RWPE2 (cell line): ENCODE data around the gene ZC2HC1C.
A peak's percentile ranks its signal among the peaks of the same experiment; 100 is the strongest.

Experiments
- ATAC-seq: fragments of 200-7000 bp; cut with Tn5 transposase; 3 replicates; pipeline ENCODE4 v1.9.1; 2021; ENCODE audit warnings: low read depth
- DNase-seq: peaks from one replicate; pipeline ENCODE4 v3.0.0-alpha.2; 2020; ENCODE audit warnings: low spot score
- H3K27ac ChIP-seq: fragments of 450-650 bp; 2 replicates; pipeline ENCODE4 v1.5.1; 2017; ENCODE audit warnings: mild to moderate bottlenecking; ENCODE audit not compliant: poor library complexity, severe bottlenecking
- H3K27me3 ChIP-seq: fragments of 250-450 bp; sonication (Bioruptor Pico); 2 replicates; pipeline ENCODE4 v1.5.1; 2021; ENCODE audit warnings: mild to moderate bottlenecking, moderate library complexity; ENCODE audit not compliant: insufficient read depth, poor library complexity, severe bottlenecking
- H3K36me3 ChIP-seq: fragments of 250-450 bp; sonication (Bioruptor Pico); 2 replicates; pipeline ENCODE4 v1.5.1; 2020; ENCODE audit warnings: low read depth, mild to moderate bottlenecking, moderate library complexity
- H3K4me1 ChIP-seq: fragments of 250-450 bp; sonication (Bioruptor Pico); 2 replicates; pipeline ENCODE4 v1.5.1; 2021; ENCODE audit warnings: mild to moderate bottlenecking, moderate library complexity; ENCODE audit not compliant: insufficient read depth, poor library complexity, severe bottlenecking
- H3K4me3 ChIP-seq: fragments of 250-450 bp; sonication (Bioruptor Pico); 2 replicates; pipeline ENCODE4 v1.5.1; 2021; ENCODE audit warnings: mild to moderate bottlenecking, moderate library complexity; ENCODE audit not compliant: severe bottlenecking
- H3K9me3 ChIP-seq: fragments of 250-450 bp; sonication (Bioruptor Pico); 2 replicates; pipeline ENCODE4 v1.5.1; 2021; ENCODE audit warnings: mild to moderate bottlenecking, moderate library complexity; ENCODE audit not compliant: severe bottlenecking
- TF ChIP-seq, protein P1 (sequence below): fragments of 450-650 bp; IDR thresholded peaks from one replicate; pipeline ENCODE4 v1.5.1; 2017; ENCODE audit warnings: mild to moderate bottlenecking, moderate library complexity; ENCODE audit not compliant: poor library complexity, severe bottlenecking

The ZC2HC1C gene, protein sequence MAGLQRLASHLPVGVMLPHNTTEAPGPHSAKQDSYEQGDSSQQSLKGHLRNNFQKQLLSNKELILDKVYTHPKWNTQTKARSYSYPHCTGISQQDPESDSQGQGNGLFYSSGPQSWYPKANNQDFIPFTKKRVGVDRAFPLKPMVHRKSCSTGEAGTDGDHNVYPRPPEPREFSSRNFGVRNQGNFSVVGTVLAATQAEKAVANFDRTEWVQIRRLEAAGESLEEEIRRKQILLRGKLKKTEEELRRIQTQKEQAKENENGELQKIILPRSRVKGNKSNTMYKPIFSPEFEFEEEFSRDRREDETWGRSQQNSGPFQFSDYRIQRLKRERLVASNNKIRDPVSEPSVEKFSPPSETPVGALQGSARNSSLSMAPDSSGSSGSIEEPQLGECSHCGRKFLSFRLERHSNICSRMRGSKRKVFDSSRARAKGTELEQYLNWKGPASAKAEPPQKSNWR

DNA sequence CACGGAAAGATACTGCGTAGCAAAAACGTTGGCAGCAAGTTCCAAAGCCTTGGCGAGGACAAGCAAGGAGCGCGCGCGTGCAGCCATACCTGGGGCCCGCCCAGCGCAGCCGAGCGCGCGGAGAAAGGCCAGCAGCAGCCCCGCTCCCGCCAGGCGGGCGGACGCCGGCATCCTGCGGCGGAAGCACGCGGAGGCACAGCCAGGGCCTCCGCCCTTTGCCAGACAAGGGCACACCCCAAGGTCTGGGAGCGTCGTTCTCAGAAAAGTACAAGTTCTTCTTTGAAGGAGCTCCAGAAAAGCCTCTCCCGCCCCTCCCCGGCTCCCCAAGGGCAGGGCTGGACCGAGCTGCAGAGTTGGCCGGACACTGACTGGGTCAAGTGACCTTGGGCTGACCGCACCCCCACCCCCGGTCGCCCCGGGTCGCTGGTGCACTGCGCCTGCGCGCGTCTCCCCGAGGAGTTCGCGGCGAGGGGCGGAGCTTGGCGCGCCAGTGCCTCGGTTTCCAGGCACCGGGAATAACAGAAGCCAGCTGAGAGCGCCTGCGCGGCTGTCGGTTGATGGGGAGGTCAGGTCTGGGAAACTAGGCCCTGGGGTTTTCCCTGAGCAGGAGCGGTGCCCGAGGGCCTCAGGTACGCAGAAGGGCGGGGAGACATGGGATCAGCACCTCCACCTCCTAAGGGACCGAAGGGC is at the start of gene ZC2HC1C:
Gene ZC2HC1C, plus strand, starts transcription at position 521 of the 690 bp plus-strand sequence. CDS start 933 bp downstream, outside the sequence.
- no peaks in the 10 kb centered on the region for H3K4me1 ChIP-seq
- no peaks in the 10 kb centered on the region for H3K36me3 ChIP-seq
- TF ChIP-seq, protein P1, sequence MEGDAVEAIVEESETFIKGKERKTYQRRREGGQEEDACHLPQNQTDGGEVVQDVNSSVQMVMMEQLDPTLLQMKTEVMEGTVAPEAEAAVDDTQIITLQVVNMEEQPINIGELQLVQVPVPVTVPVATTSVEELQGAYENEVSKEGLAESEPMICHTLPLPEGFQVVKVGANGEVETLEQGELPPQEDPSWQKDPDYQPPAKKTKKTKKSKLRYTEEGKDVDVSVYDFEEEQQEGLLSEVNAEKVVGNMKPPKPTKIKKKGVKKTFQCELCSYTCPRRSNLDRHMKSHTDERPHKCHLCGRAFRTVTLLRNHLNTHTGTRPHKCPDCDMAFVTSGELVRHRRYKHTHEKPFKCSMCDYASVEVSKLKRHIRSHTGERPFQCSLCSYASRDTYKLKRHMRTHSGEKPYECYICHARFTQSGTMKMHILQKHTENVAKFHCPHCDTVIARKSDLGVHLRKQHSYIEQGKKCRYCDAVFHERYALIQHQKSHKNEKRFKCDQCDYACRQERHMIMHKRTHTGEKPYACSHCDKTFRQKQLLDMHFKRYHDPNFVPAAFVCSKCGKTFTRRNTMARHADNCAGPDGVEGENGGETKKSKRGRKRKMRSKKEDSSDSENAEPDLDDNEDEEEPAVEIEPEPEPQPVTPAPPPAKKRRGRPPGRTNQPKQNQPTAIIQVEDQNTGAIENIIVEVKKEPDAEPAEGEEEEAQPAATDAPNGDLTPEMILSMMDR, result no peak
- H3K27me3 ChIP-seq, result no peaks in the 10 kb centered on the region
- ATAC-seq (peak; percentile 93), DNase-seq (peak; percentile 88)
- H3K4me3 ChIP-seq, result peak within 1 kb of the TSS; percentile 36
- no peaks in the 10 kb centered on the region for H3K9me3 ChIP-seq
- peak within 1 kb of the TSS; percentile 57 for H3K27ac ChIP-seq

DNA sequence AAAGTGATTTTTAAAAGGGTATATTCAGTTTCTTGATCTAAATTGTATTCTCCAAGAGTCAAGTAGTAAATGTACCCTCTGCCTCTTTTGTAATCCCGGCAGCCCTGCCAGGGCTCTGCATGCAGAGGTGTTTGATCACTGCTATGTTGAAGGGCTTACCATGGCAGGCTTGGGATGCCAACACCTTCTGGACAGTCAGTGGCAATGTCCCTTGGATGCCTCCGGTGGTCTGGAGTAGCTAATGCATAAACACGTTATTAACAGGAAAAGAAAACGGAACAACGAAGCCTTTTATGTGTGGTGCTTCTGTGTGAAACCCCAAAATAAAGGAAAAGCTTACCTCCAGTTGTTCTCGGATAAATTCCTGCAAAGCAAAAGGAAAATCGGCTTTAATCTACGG is 46.8 kb upstream of the ZC2HC1C start:
- no peaks in the 10 kb centered on the region for H3K9me3 ChIP-seq
- H3K4me1 ChIP-seq, result no peaks in the 10 kb centered on the region
- ATAC-seq (peak; percentile 85), DNase-seq (no peak)
- H3K4me3 ChIP-seq, result no peak overlapping the region
- peaks cover 81% of the 10 kb centered on the region for H3K36me3 ChIP-seq
- TF ChIP-seq, protein P1, result peak; percentile 73
- no peaks in the 10 kb centered on the region for H3K27me3 ChIP-seq
- H3K27ac ChIP-seq, result no peak overlapping the region

DNA sequence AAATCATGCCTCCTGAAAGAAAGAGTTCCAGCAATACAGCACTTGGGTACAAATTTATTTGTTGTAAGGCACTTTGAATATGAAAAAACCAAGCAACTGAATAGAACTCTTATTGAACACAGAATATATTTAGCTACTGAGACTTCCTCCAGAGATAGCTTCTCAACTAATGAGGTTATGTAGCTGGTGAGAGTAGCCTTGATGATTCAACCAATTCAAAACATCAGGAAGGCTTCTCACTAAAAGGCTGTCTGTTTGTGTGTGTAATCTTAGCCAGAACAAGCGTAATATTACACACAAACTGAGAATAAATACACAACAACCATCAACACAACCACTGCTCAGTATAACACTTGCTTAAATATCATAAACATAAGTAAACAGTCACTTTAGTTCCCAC is 46.3 kb upstream of the ZC2HC1C start:
- ATAC-seq (no peak), DNase-seq (no peak)
- TF ChIP-seq, protein P1, result no peak
- no peak overlapping the region for H3K4me3 ChIP-seq
- H3K27ac ChIP-seq, result no peak overlapping the region
- no peaks in the 10 kb centered on the region for H3K27me3 ChIP-seq
- H3K4me1 ChIP-seq, result no peaks in the 10 kb centered on the region
- no peaks in the 10 kb centered on the region for H3K9me3 ChIP-seq
- peaks cover 77% of the 10 kb centered on the region for H3K36me3 ChIP-seq

DNA sequence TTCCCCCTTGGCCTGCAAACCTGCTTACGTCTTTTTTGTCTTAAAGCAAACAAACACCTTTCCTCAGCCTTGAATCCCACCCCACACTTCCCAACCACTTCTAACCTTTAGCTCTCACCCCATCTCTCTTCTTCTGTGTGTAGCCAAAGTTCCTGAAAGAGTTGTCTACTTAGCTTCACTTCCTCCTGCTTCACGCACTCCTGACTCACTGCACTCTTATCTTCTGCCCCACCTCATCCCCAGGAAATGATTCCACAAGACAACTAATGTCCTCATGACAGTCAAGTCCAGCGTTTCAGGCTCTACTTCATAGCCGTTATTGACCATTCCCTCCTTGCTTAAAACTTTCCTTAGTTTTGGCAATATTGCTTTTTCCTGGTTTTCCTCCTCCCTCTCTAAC is 44.4 kb upstream of the ZC2HC1C start:
- Histone ChIP-seq H3K9me3 (no peaks in the 10 kb centered on the region), H3K36me3 (peaks cover 60% of the 10 kb centered on the region), H3K4me1 (no peaks in the 10 kb centered on the region), H3K27me3 (no peaks in the 10 kb centered on the region), H3K4me3 (no peak overlapping the region), H3K27ac (no peak overlapping the region)
- TF ChIP-seq, protein P1, result no peak
- ATAC-seq, result peak; percentile 35; the same call in 1 of the 3 replicates
- DNase-seq, result no peak

DNA sequence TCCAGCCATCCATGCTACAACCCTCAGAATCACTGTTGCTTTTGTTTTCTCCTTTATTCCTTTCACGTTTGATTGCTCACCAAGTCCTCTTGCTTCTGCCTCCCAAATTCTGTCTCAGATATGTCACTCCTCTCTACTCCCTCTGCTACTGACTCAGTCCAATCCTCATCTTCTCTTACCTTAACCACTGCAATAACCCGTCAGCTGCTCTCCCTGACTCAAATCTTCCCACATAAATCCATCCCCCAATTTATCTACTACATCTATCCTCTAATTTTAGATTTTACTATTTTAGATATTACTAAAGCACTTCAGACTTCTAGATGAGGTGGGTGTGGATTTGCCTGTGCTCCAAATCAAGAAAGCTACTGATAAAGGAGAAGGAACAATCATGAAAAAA is 43.6 kb upstream of the ZC2HC1C start:
- H3K9me3 ChIP-seq, result no peaks in the 10 kb centered on the region
- H3K36me3 ChIP-seq, result peaks cover 60% of the 10 kb centered on the region
- H3K27ac ChIP-seq, result no peak overlapping the region
- H3K27me3 ChIP-seq, result no peaks in the 10 kb centered on the region
- TF ChIP-seq, protein P1, result no peak
- ATAC-seq (no peak), DNase-seq (no peak)
- no peak overlapping the region for H3K4me3 ChIP-seq
- H3K4me1 ChIP-seq, result no peaks in the 10 kb centered on the region
